T-cell (primary cell): ENCODE data around the gene IQCE. TPM values are rescaled to one million over a fixed set of nuclear protein-coding genes. Genes with fewer than 3 reads are reported as not detected.

Experiments
- ATAC-seq, 4 experiments: fragments of 200-7000 bp in 3 of 4; fragments of 150-1000 bp in 1 of 4; cut with Tn5 transposase; replicated peaks in 1 of 4; 1 replicate in 3 of 4; 2 replicates in 1 of 4; pipeline ENCODE4 v1.10.0; 2021; ENCODE audit warnings: moderate library complexity in 3 of 4, mild to moderate bottlenecking in 2 of 4, moderate number of reproducible peaks in 1 of 4
- CTCF ChIA-PET, 2 donors: fragments of 300-600 bp; sonication (Branson Sonifier 250); formaldehyde crosslinking; loops; one replicate each; lab custom pipeline; 2022; ENCODE audit warnings: antibody characterized with exemption in 2 of 2; lab: Charles Lee
- POLR2A ChIA-PET, 2 donors: fragments of 300-600 bp; sonication (Branson Sonifier 250); formaldehyde crosslinking; loops; one replicate each; lab custom pipeline; 2022; ENCODE audit warnings: antibody characterized with exemption in 2 of 2; lab: Charles Lee
- DNase-seq, 35 experiments: peaks; one replicate each; pipeline versions ENCODE4 v3.0.0 to v3.0.0-alpha.2; 2013 to 2023
- H3K27ac ChIP-seq: one replicate; pipeline ENCODE4 v1.5.1; 2013; ENCODE audit warnings: low read length
- H3K27me3 ChIP-seq, 2 experiments: replicated peaks in 1 of 2; 1 replicate in 1 of 2; 2 replicates in 1 of 2; pipeline versions ENCODE4 v1.6.1 to v1.7.0; 2013; ENCODE audit warnings: low read length in 1 of 2, mixed read lengths in 1 of 2; ENCODE audit not compliant: control insufficient read depth in 2 of 2, insufficient read depth in 2 of 2; ENCODE audit errors: extremely low read depth in 1 of 2
- H3K36me3 ChIP-seq, 2 donors: 1 replicate in 1 of 2; 2 replicates in 1 of 2; pipeline versions ENCODE4 v1.6.1 to v1.7.0; 2013; ENCODE audit warnings: low read length in 1 of 2; ENCODE audit not compliant: control insufficient read depth in 2 of 2, insufficient read depth in 1 of 2; ENCODE audit errors: extremely low read depth in 1 of 2
- H3K4me1 ChIP-seq, 2 experiments: 1 replicate in 1 of 2; 2 replicates in 1 of 2; pipeline versions ENCODE4 v1.6.1 to v1.7.0; 2013; ENCODE audit warnings: low read length in 2 of 2, mixed read lengths in 1 of 2; ENCODE audit not compliant: insufficient read depth in 2 of 2, control insufficient read depth in 1 of 2; ENCODE audit errors: extremely low read depth in 1 of 2
- H3K4me3 ChIP-seq, 2 donors: 1 replicate in 1 of 2; 2 replicates in 1 of 2; pipeline versions ENCODE4 v1.5.1 to v1.7.0; 2013; ENCODE audit warnings: mild to moderate bottlenecking in 2 of 2, low read length in 1 of 2, moderate library complexity in 1 of 2; ENCODE audit not compliant: control insufficient read depth in 1 of 2; ENCODE audit errors: extremely low read depth in 1 of 2
- H3K9me3 ChIP-seq: 2 replicates; pipeline ENCODE4 v1.7.0; 2013
- H3K27ac Mint-ChIP-seq, 2 donors: one replicate each; pipeline ENCODE4 v1.8.0; 2020 to 2021; ENCODE audit warnings: mild to moderate bottlenecking in 2 of 2, mixed read lengths in 2 of 2
- H3K27me3 Mint-ChIP-seq, 2 donors: one replicate each; pipeline ENCODE4 v1.8.0; 2021 to 2022; ENCODE audit warnings: mixed read lengths in 2 of 2
- H3K36me3 Mint-ChIP-seq: one replicate; pipeline ENCODE4 v1.8.0; 2021; ENCODE audit warnings: mixed read lengths
- H3K4me1 Mint-ChIP-seq, 3 donors: one replicate each; pipeline ENCODE4 v1.8.0; 2020 to 2022; ENCODE audit warnings: mixed read lengths in 3 of 3, mild to moderate bottlenecking in 1 of 3
- H3K4me3 Mint-ChIP-seq, 3 donors: one replicate each; pipeline ENCODE4 v1.8.0; 2020 to 2022; ENCODE audit warnings: mild to moderate bottlenecking in 3 of 3, mixed read lengths in 3 of 3, moderate library complexity in 3 of 3
- H3K9me3 Mint-ChIP-seq, 3 donors: one replicate each; pipeline ENCODE4 v1.8.0; 2020 to 2022; ENCODE audit warnings: mixed read lengths in 3 of 3
- WGBS: methylation state at CpG from one replicate; pipeline ENCODE4 v1.1.5; 2013; ENCODE audit warnings: missing lambda C conversion rate; ENCODE audit not compliant: insufficient coverage; 5-methylcytosine and 5-hydroxymethylcytosine counted together
- total RNA-seq, 35 experiments: library from RNA in 6 of 35; stranded (reverse) in 6 of 35; fragments of 120-200 nt in 1 of 35; gene quantifications; one replicate each; pipeline versions ENCODE4 v1.2.1 to v1.2.4 and lab custom pipeline; 2013 to 2026

Gene IQCE
- total RNA-seq, 5 donors from 2014 or later (not counting 1 experiment from before 2014, with no cell fraction given) = 4.5 to 11.7 (median 8.0) TPM

- H3K4me3 ChIP-seq = peak overlapping the region; percentile 90 to 92
- Mint-ChIP-seq H3K36me3 (no peaks in the 10 kb centered on the region), H3K27me3 (no peaks in the 10 kb centered on the region), H3K27ac (peak overlapping the region; percentile 57 to 66), H3K4me1 (peaks cover 17 to 21% (median 20%) of the 10 kb centered on the region in 3 donors), H3K4me3 (peak overlapping the region; percentile 82 to 92 (median 84)), H3K9me3 (no peaks in the 10 kb centered on the region)
- ChIA-PET CTCF (no interaction called here), POLR2A (no interaction called here)
- ATAC-seq = peak in 2 of 4 experiments; percentile 3 to 6
- peaks cover 4 to 29% of the 10 kb centered on the region in 2 experiments for H3K4me1 ChIP-seq
- WGBS = 11% methylated on average over 34 of the region's 35 CpGs
- peak in 22 of 35 experiments; percentile 14 to 53 (median 26) for DNase-seq
- H3K36me3 ChIP-seq = peaks cover 0 to 9% of the 10 kb centered on the region in 2 donors
- H3K9me3 ChIP-seq = no peaks in the 10 kb centered on the region
- H3K27me3 ChIP-seq = peaks cover 0 to 13% of the 10 kb centered on the region in 2 experiments
- H3K27ac ChIP-seq = peak overlapping the region; percentile 3
Observed at GRCh38 chr7:2632733-2633537, 74.2 kb downstream of the IQCE start.

DNA sequence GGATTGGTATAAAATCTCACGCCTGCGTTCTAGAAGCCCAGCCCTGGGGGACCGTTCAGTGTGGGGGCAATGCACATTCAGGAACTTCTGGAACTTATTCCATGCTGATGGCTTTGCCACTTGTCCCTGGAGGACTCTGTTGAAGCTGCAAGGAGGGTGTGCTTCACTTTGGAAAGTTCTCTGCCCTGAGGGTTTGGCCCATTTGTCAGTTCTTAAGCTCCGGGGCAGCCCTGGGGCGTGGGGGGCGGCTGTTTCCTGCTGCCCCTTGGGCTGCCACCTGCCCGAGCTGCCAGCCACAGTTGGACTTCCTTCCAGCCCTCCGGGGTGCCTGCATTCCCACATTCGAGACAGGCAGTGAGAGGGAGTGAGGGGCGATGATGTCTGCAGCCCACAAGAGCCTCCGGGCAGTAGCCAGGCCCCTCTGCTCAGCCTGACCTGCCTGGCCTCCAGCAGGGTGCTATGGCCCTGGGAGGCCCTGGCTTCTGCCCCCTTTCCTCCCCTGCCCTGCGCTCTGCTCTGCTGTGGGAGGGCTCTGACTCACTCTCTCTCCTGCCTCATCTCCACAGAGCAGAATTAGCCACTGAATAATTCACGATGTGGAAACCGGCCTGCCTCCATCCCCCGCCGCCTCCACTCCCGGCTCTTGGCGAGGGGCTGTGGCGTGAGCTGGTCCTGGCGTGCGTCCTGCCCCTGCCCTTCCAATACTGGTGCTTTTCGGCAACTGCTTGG, 74.9 kb downstream of the IQCE start:
- Histone ChIP-seq H3K36me3 (peaks cover 0 to 9% of the 10 kb centered on the region in 2 donors), H3K27ac (peak overlapping the region; percentile 23), H3K9me3 (no peaks in the 10 kb centered on the region), H3K27me3 (peaks cover 0 to 13% of the 10 kb centered on the region in 2 experiments), H3K4me3 (peak overlapping the region; percentile 90 to 92), H3K4me1 (peaks cover 4 to 29% of the 10 kb centered on the region in 2 experiments)
- H3K36me3 Mint-ChIP-seq = no peaks in the 10 kb centered on the region
- peak overlapping the region; percentile 57 to 66 for H3K27ac Mint-ChIP-seq
- no peaks in the 10 kb centered on the region for H3K9me3 Mint-ChIP-seq
- WGBS = 40% methylated on average over 21 of the region's 22 CpGs
- ATAC-seq = peak in 1 of 4 experiments; percentile 16
- H3K27me3 Mint-ChIP-seq = no peaks in the 10 kb centered on the region
- POLR2A ChIA-PET = no interaction called here
- CTCF ChIA-PET = no interaction called here
- H3K4me3 Mint-ChIP-seq = peak overlapping the region; percentile 82 to 92 (median 84)
- peak in 3 of 35 experiments; percentile 14 to 23 (median 16) for DNase-seq
- H3K4me1 Mint-ChIP-seq = peaks cover 17 to 21% (median 20%) of the 10 kb centered on the region in 3 donors

- no peak for DNase-seq
- 91% methylated on average over 20 of the region's 22 CpGs for WGBS
- peak overlapping the region; percentile 36 to 92 (median 41) for H3K4me3 Mint-ChIP-seq
- H3K36me3 Mint-ChIP-seq = no peaks in the 10 kb centered on the region
- H3K9me3 Mint-ChIP-seq = no peaks in the 10 kb centered on the region
- Histone ChIP-seq H3K9me3 (no peaks in the 10 kb centered on the region), H3K27me3 (peaks cover 0 to 12% of the 10 kb centered on the region in 2 experiments), H3K27ac (no peak overlapping the region), H3K4me1 (peaks cover 4 to 29% of the 10 kb centered on the region in 2 experiments), H3K36me3 (peaks cover 0 to 11% of the 10 kb centered on the region in 2 donors), H3K4me3 (no peak overlapping the region)
- ChIA-PET CTCF (no interaction called here), POLR2A (interaction anchor here in 1 of 2 donors (0.6 kb wide), 1 partner anchor 186 kb away, joined by 3 read pairs; no protein-coding TSS in a partner anchor)
- H3K27me3 Mint-ChIP-seq = no peaks in the 10 kb centered on the region
- peaks cover 17 to 21% (median 20%) of the 10 kb centered on the region in 3 donors for H3K4me1 Mint-ChIP-seq
- peak overlapping the region in 1 of 2 donors; percentile 16 for H3K27ac Mint-ChIP-seq
- no peak for ATAC-seq
Observed at GRCh38 chr7:2634267-2635145, 75.7 kb downstream of the IQCE start.

- no peak overlapping the region for H3K27ac Mint-ChIP-seq
- POLR2A ChIA-PET = interaction anchor here in 1 of 2 donors (0.6 kb wide), 1 partner anchor 186 kb away, joined by 3 read pairs; no protein-coding TSS in a partner anchor
- H3K4me1 Mint-ChIP-seq = peaks cover 17 to 21% (median 20%) of the 10 kb centered on the region in 3 donors
- Histone ChIP-seq H3K27ac (no peak overlapping the region), H3K27me3 (peaks cover 0 to 6% of the 10 kb centered on the region in 2 experiments), H3K4me3 (no peak overlapping the region), H3K4me1 (peaks cover 4 to 29% of the 10 kb centered on the region in 2 experiments), H3K36me3 (peaks cover 0 to 15% of the 10 kb centered on the region in 2 donors), H3K9me3 (no peaks in the 10 kb centered on the region)
- H3K36me3 Mint-ChIP-seq = no peaks in the 10 kb centered on the region
- H3K27me3 Mint-ChIP-seq = no peaks in the 10 kb centered on the region
- ATAC-seq (no peak), DNase-seq (no peak)
- 95% methylated on average over 12 of the region's 15 CpGs for WGBS
- CTCF ChIA-PET = no interaction called here
- no peaks in the 10 kb centered on the region for H3K9me3 Mint-ChIP-seq
- peak overlapping the region in 2 of 3 donors; percentile 4 to 12 for H3K4me3 Mint-ChIP-seq
Observed at GRCh38 chr7:2635148-2635668, 76.4 kb downstream of the IQCE start.

- no peaks in the 10 kb centered on the region for H3K36me3 Mint-ChIP-seq
- Histone ChIP-seq H3K27me3 (peaks cover 0 to 3% of the 10 kb centered on the region in 2 experiments), H3K4me3 (no peak overlapping the region), H3K9me3 (no peaks in the 10 kb centered on the region), H3K36me3 (peaks cover 0 to 15% of the 10 kb centered on the region in 2 donors), H3K27ac (no peak overlapping the region), H3K4me1 (peaks cover 4 to 28% of the 10 kb centered on the region in 2 experiments)
- ATAC-seq (no peak), DNase-seq (no peak)
- POLR2A ChIA-PET = no interaction called here
- H3K27me3 Mint-ChIP-seq = no peaks in the 10 kb centered on the region
- no peak overlapping the region for H3K4me3 Mint-ChIP-seq
- peaks cover 15 to 19% (median 18%) of the 10 kb centered on the region in 3 donors for H3K4me1 Mint-ChIP-seq
- CTCF ChIA-PET = no interaction called here
- no peak overlapping the region for H3K27ac Mint-ChIP-seq
- H3K9me3 Mint-ChIP-seq = no peaks in the 10 kb centered on the region
- WGBS = 88% methylated on average over 7 of the region's 22 CpGs
Observed at GRCh38 chr7:2635810-2636701, 77.3 kb downstream of the IQCE start.
